CD4-positive, alpha-beta T cell (primary cell): ENCODE results near the gene ADRA2B. TPM values are rescaled to one million over a fixed set of nuclear protein-coding genes. Genes with fewer than 3 reads are reported as not detected.

Experiments used
- ATAC-seq: fragments of 200-7000 bp; cut with Tn5 transposase; one replicate; pipeline ENCODE4 v1.10.0; 2022; ENCODE audit warnings: mild to moderate bottlenecking; ENCODE audit not compliant: poor library complexity
- CTCF ChIA-PET: fragments of 350-600 bp; sonication (Branson Sonifier 250); formaldehyde crosslinking; loops from one replicate; lab custom pipeline; 2021; ENCODE audit warnings: antibody characterized with exemption, inconsistent platforms; lab: Charles Lee
- POLR2A ChIA-PET: fragments of 350-600 bp; sonication (Branson Sonifier 250); formaldehyde crosslinking; loops from one replicate; lab custom pipeline; 2021; ENCODE audit warnings: antibody characterized with exemption, inconsistent platforms; lab: Charles Lee
- DNase-seq, 14 experiments: peaks; one replicate each; pipeline ENCODE4 v3.0.0-alpha.2; 2013 to 2020; ENCODE audit warnings: mixed read lengths in 2 of 14
- H3K27ac ChIP-seq, 2 donors: one replicate each; pipeline versions ENCODE4 v1.5.1 to v1.7.0; 2013; ENCODE audit warnings: low read length in 2 of 2, low read depth in 1 of 2, mild to moderate bottlenecking in 1 of 2
- H3K27me3 ChIP-seq, 2 experiments: 1 replicate in 1 of 2; 2 replicates in 1 of 2; pipeline versions ENCODE4 v1.6.1 to v1.7.0; 2013; ENCODE audit warnings: low read length in 2 of 2, control low read depth in 1 of 2, mild to moderate bottlenecking in 1 of 2, moderate library complexity in 1 of 2; ENCODE audit not compliant: insufficient read depth in 2 of 2, control insufficient read depth in 1 of 2
- H3K36me3 ChIP-seq: one replicate; pipeline ENCODE4 v1.6.1; 2013; ENCODE audit warnings: low read length, control low read depth; ENCODE audit not compliant: insufficient read depth
- H3K4me1 ChIP-seq: one replicate; pipeline ENCODE4 v1.6.1; 2013; ENCODE audit warnings: low read length, control low read depth; ENCODE audit not compliant: insufficient read depth
- H3K4me3 ChIP-seq: one replicate; pipeline ENCODE4 v1.5.1; 2013; ENCODE audit warnings: mild to moderate bottlenecking, low read length, moderate library complexity
- H3K9me3 ChIP-seq, 2 experiments: 1 replicate in 1 of 2; 2 replicates in 1 of 2; pipeline versions ENCODE4 v1.6.1 to v1.7.0; 2013; ENCODE audit warnings: low read length in 2 of 2, mild to moderate bottlenecking in 2 of 2, control low read depth in 1 of 2, moderate library complexity in 1 of 2; ENCODE audit not compliant: control insufficient read depth in 1 of 2, insufficient read depth in 1 of 2
- H3K27ac Mint-ChIP-seq: one replicate; pipeline ENCODE4 v1.8.0; 2020; ENCODE audit warnings: mixed read lengths
- H3K27me3 Mint-ChIP-seq: one replicate; pipeline ENCODE4 v1.8.0; 2021; ENCODE audit warnings: mixed read lengths
- H3K36me3 Mint-ChIP-seq: one replicate; pipeline ENCODE4 v1.8.0; 2021; ENCODE audit warnings: low read depth, mixed read lengths
- H3K4me1 Mint-ChIP-seq: one replicate; pipeline ENCODE4 v1.8.0; 2021; ENCODE audit warnings: low read depth, mixed read lengths
- H3K4me3 Mint-ChIP-seq: one replicate; pipeline ENCODE4 v1.8.0; 2020; ENCODE audit warnings: mild to moderate bottlenecking, mixed read lengths
- H3K9me3 Mint-ChIP-seq: one replicate; pipeline ENCODE4 v1.8.0; 2020; ENCODE audit warnings: mixed read lengths
- intact Hi-C, 2 experiments: fragments of 100-400 bp; cut with DNase I in 1 of 2; cut with micrococcal nuclease in 1 of 2; formaldehyde crosslinking; loops; one replicate each; pipeline versions ENCODE4 v1.15.1 to v1.9.0; 2023 to 2025; cut with DNase I, micrococcal nuclease
- total RNA-seq, 174 experiments: library from RNA in 2 of 174; stranded (reverse) in 2 of 174; gene quantifications; one replicate each; pipeline ENCODE4 v1.2.3 and lab custom pipeline; 2021 to 2026
- TF ChIP-seq, protein P1 (sequence below): fragments of 200-600 bp; IDR thresholded peaks from one replicate; pipeline ENCODE4 v1.8.0; 2022; ENCODE audit warnings: antibody characterized with exemption, mild to moderate bottlenecking

ADRA2B gene
- total RNA-seq, 2 experiments from 2014 or later, result 0.52 to 0.84 TPM

DNA sequence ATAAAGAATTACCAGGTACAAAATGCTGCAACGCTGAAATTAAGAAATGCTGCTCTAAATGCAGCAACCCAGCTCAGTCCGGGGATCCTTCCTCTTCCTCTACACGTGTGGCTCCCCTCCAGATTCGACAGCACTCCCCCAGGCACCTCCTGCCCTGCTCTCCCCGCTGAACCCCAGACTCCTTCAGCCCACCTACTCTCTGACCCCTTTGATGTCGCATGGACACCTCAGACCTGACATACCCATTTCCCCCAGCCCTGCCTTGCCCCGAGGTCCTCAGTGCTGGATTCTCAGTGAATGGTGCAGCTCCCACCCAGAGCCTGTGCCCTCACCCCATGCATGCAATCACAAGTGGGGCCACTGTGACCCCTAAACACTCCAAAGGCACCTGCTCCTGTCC, 4.6 kb upstream of the ADRA2B start:
- TF ChIP-seq, protein P1, sequence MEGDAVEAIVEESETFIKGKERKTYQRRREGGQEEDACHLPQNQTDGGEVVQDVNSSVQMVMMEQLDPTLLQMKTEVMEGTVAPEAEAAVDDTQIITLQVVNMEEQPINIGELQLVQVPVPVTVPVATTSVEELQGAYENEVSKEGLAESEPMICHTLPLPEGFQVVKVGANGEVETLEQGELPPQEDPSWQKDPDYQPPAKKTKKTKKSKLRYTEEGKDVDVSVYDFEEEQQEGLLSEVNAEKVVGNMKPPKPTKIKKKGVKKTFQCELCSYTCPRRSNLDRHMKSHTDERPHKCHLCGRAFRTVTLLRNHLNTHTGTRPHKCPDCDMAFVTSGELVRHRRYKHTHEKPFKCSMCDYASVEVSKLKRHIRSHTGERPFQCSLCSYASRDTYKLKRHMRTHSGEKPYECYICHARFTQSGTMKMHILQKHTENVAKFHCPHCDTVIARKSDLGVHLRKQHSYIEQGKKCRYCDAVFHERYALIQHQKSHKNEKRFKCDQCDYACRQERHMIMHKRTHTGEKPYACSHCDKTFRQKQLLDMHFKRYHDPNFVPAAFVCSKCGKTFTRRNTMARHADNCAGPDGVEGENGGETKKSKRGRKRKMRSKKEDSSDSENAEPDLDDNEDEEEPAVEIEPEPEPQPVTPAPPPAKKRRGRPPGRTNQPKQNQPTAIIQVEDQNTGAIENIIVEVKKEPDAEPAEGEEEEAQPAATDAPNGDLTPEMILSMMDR, result no peak
- H3K27ac Mint-ChIP-seq, result no peak overlapping the region
- no peak for ATAC-seq

DNA sequence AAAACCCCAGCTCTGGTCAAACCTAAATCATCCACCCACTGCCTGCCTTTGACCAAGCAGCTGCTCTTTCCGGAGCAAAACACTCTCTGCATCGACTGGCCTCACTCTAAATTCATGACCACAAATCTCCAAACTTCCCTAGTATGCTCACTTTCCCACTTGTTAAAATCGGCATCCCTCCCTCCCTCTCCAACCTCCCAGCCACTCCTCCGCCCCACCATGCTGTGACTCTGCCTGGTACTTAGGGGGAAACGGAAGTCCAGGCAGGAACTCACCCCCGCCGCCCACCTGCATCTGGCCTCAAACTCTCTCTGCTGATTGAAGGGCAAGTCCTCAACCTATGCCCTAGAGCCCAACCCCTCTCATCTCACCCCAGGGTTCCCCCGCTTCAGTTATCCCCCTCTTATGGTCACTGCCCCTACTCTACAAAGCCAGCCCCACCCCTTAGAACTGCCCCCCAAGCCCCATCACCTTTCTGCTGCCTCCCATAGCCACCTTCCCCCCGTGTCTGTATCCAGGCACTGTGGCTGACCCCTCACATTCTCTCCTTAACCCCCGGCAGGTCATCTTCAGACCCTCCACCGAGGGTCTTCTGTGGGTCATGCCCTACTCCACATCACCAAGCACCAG, 3.8 kb upstream of the ADRA2B start:
- no peak for DNase-seq
- Mint-ChIP-seq H3K9me3 (no peaks in the 10 kb centered on the region), H3K4me1 (peaks cover 10% of the 10 kb centered on the region), H3K4me3 (peak overlapping the region; percentile 26), H3K36me3 (peaks cover 12% of the 10 kb centered on the region), H3K27me3 (peaks cover 31% of the 10 kb centered on the region), H3K27ac (no peak overlapping the region)
- CTCF ChIA-PET, result no interaction called here
- intact Hi-C loops, result no loop called here
- no peak for ATAC-seq
- Histone ChIP-seq H3K27me3 (peaks cover 15 to 23% of the 10 kb centered on the region in 2 experiments), H3K4me3 (no peak overlapping the region), H3K27ac (no peak overlapping the region), H3K9me3 (no peaks in the 10 kb centered on the region), H3K36me3 (no peaks in the 10 kb centered on the region), H3K4me1 (peaks cover 18% of the 10 kb centered on the region)
- TF ChIP-seq, protein P1, result no peak
- POLR2A ChIA-PET, result no interaction called here

More for the DNA sequence above, 4.6 kb upstream of the ADRA2B start:
- H3K27ac ChIP-seq, result no peak overlapping the region
- peaks cover 15% of the 10 kb centered on the region for H3K4me1 ChIP-seq
- Mint-ChIP-seq H3K9me3 (no peaks in the 10 kb centered on the region), H3K4me1 (peaks cover 7% of the 10 kb centered on the region), H3K4me3 (no peak overlapping the region), H3K27me3 (peaks cover 31% of the 10 kb centered on the region), H3K36me3 (peaks cover 11% of the 10 kb centered on the region)
- POLR2A ChIA-PET, result no interaction called here
- no peak for DNase-seq
- peaks cover 13 to 23% of the 10 kb centered on the region in 2 experiments for H3K27me3 ChIP-seq
- no peaks in the 10 kb centered on the region for H3K36me3 ChIP-seq
- CTCF ChIA-PET, result no interaction called here
- intact Hi-C loops, result no loop called here
- no peak overlapping the region for H3K4me3 ChIP-seq
- H3K9me3 ChIP-seq, result no peaks in the 10 kb centered on the region

DNA sequence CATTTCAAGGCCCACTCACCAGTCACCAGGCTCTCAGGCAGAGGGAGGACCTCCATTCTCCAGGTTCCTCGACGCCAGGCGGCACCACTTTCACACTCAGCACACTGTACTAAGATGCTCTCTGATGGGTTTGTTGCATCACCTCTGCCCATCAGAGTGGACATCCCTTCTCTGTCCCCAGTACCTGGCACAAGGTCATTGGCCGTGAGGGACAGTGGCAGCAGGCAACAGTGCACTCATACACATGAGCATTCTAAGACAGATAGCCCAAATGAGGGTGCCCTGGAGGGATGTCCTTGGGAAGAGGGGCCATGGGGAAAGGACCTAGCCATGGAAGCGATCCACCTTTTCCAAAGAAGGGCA, 3.0 kb upstream of the ADRA2B start:
- intact Hi-C loops, result loop anchor here (10.0 kb wide), 1 partner anchor 95 kb away; no protein-coding TSS in a partner anchor
- Histone ChIP-seq H3K4me1 (peaks cover 18% of the 10 kb centered on the region), H3K36me3 (no peaks in the 10 kb centered on the region), H3K27ac (no peak overlapping the region), H3K4me3 (no peak overlapping the region), H3K27me3 (peaks cover 15 to 23% of the 10 kb centered on the region in 2 experiments), H3K9me3 (no peaks in the 10 kb centered on the region)
- H3K4me3 Mint-ChIP-seq, result peak overlapping the region; percentile 70
- peaks cover 31% of the 10 kb centered on the region for H3K27me3 Mint-ChIP-seq
- no peak overlapping the region for H3K27ac Mint-ChIP-seq
- no peaks in the 10 kb centered on the region for H3K9me3 Mint-ChIP-seq
- peaks cover 4% of the 10 kb centered on the region for H3K36me3 Mint-ChIP-seq
- H3K4me1 Mint-ChIP-seq, result peaks cover 10% of the 10 kb centered on the region
- ATAC-seq (no peak), DNase-seq (no peak)
- ChIA-PET POLR2A (no interaction called here), CTCF (interaction anchor here (3.5 kb wide), 1 partner anchor 55 kb away, joined by 35 read pairs; no protein-coding TSS in a partner anchor)
- TF ChIP-seq, protein P1, result no peak
